ENCODE data around the gene KDM4B. TPM values are rescaled to one million over a fixed set of nuclear protein-coding genes. Genes with fewer than 3 reads are reported as not detected.

KDM4B gene
- total RNA-seq, 1 donor from 2014 or later: 153 TPM

DNA sequence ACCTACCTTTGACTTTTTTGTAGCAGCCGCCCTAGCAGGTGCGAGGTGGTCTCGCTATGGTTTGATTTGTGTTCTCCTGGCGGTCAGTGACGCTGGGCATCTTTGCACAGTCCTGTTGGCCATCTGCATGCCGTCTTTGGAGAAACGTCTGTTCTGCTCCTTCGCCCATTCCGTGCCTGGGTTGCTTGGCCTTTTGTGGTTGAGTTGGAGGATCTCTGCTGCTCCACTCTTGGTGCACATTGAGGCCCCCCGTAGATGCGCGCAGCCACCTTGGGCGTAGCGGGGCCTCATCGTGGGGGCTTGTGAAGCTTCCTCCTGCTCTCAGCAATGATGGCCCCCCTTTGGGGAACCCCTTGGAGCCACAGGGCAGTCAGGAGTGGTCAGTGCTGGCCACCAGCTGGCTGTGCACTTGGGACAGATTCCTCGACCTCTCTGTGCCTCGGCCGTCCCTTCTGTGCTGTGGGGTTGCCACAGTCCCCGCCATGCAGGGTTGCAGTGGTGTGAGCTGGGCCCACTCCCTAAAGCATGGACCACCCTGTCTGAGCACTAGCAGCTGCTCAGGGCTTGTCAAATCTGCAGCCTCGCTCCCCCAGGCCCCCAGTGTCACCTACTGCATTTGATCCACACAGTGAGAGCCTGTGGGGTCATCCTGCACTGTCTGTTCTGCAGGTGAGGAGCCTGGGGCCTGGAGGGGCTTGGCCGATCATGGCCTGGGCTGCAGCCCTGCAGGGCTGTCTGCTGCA lies 170.8 kb downstream of the KDM4B start:
- H3K36me3 Mint-ChIP-seq (ENCODE audit: unreplicated experiment): no peaks in the 10 kb centered on the region
- no peak for DNase-seq
- no peak overlapping the region for H3K27ac Mint-ChIP-seq (ENCODE audit: unreplicated experiment)
- peaks cover 11% of the 10 kb centered on the region for H3K27me3 Mint-ChIP-seq (ENCODE audit: unreplicated experiment)
- TF ChIP-seq CTCF (IDR thresholded peaks at IDR 0.05; ENCODE audit: partially characterized antibody, unreplicated experiment): no peak
- H3K9me3 Mint-ChIP-seq (ENCODE audit: unreplicated experiment): peaks cover 8% of the 10 kb centered on the region
- peaks cover 3% of the 10 kb centered on the region for H3K4me1 Mint-ChIP-seq (ENCODE audit: low read depth, unreplicated experiment)
- H3K4me3 Mint-ChIP-seq (ENCODE audit: unreplicated experiment): no peak overlapping the region

GRCh38 chr19:5141129-5141849 lies 172.4 kb downstream of the KDM4B start:
- no peak for DNase-seq
- no peak overlapping the region for H3K4me3 Mint-ChIP-seq (ENCODE audit: unreplicated experiment)
- H3K27me3 Mint-ChIP-seq (ENCODE audit: unreplicated experiment): peaks cover 13% of the 10 kb centered on the region
- no peaks in the 10 kb centered on the region for H3K36me3 Mint-ChIP-seq (ENCODE audit: unreplicated experiment)
- no peak for TF ChIP-seq CTCF (IDR thresholded peaks at IDR 0.05; ENCODE audit: partially characterized antibody, unreplicated experiment)
- H3K27ac Mint-ChIP-seq (ENCODE audit: unreplicated experiment): no peak overlapping the region
- H3K9me3 Mint-ChIP-seq (ENCODE audit: unreplicated experiment): peaks cover 15% of the 10 kb centered on the region
- peaks cover 9% of the 10 kb centered on the region for H3K4me1 Mint-ChIP-seq (ENCODE audit: low read depth, unreplicated experiment)

- H3K4me3 Mint-ChIP-seq (ENCODE audit: unreplicated experiment): no peak overlapping the region
- DNase-seq: peak; percentile 17
- H3K9me3 Mint-ChIP-seq (ENCODE audit: unreplicated experiment): peaks cover 18% of the 10 kb centered on the region
- TF ChIP-seq CTCF (IDR thresholded peaks at IDR 0.05; ENCODE audit: partially characterized antibody, unreplicated experiment): no peak
- H3K36me3 Mint-ChIP-seq (ENCODE audit: unreplicated experiment): no peaks in the 10 kb centered on the region
- H3K27me3 Mint-ChIP-seq (ENCODE audit: unreplicated experiment): peaks cover 16% of the 10 kb centered on the region
- H3K27ac Mint-ChIP-seq (ENCODE audit: unreplicated experiment): no peak overlapping the region
- H3K4me1 Mint-ChIP-seq (ENCODE audit: low read depth, unreplicated experiment): peaks cover 12% of the 10 kb centered on the region
Measured at GRCh38 chr19:5141850-5142724, 173.2 kb downstream of the KDM4B start.

DNA sequence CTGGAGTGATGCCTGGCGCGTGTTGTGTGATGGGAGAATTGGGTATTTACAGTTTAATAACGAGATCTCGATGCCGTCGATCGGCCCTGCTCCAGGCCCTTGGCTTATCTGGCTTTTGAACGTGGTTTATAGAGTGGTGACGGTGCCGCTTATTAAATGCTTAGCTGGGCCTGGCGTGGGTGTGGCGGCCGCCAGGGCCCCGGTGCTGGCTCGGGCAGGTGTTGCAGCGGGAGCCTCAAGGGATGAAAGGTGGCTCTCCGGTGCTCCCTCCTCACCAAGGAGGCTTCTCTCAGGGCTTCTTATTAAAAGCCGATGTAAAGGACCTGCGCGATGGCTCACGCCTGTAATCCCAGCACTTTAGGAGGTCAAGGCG lies 173.8 kb downstream of the KDM4B start:
- Mint-ChIP-seq H3K4me3 (ENCODE audit: unreplicated experiment) (no peak overlapping the region), H3K27me3 (ENCODE audit: unreplicated experiment) (peaks cover 17% of the 10 kb centered on the region), H3K9me3 (ENCODE audit: unreplicated experiment) (peaks cover 20% of the 10 kb centered on the region), H3K36me3 (ENCODE audit: unreplicated experiment) (no peaks in the 10 kb centered on the region), H3K4me1 (ENCODE audit: low read depth, unreplicated experiment) (peaks cover 14% of the 10 kb centered on the region), H3K27ac (ENCODE audit: unreplicated experiment) (no peak overlapping the region)
- no peak for DNase-seq
- TF ChIP-seq CTCF (IDR thresholded peaks at IDR 0.05; ENCODE audit: partially characterized antibody, unreplicated experiment): no peak

Measured in glutamatergic neuron (in vitro differentiated cells).